ENCODE data around the gene CNTNAP2. TPM values are rescaled to one million over a fixed set of nuclear protein-coding genes. Genes with fewer than 3 reads are reported as not detected.
"Not testable (repeated sequence)": the region's sequence is repeated elsewhere in the genome, so short reads cannot be mapped to it uniquely, and the experiment has no call there.

CNTNAP2 gene
- total RNA-seq, 1 donor from 2014 or later: 2.2 TPM

DNA sequence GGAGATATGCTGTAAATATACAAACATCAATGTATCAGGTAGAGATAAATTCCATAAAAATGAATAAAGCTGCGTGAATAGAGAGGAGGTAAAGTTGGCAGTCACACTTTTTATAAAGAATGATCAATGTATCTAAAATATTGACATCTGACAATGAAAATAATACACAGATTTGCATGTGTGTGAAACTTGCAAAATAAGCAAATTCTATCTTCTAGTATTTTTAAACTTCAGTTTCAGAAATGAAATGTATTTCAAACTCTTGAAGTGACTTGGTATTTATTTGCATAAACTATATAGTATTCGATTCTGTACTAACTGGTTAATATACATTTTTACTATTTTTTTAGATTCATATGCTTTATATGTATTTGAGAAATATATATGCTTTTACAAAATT is 986.6 kb downstream of the CNTNAP2 start:
- Histone ChIP-seq H3K4me3 (no peak overlapping the region), H3K27ac (no peak overlapping the region), H3K4me1 (no peaks in the 10 kb centered on the region), H3K9me3 (no peaks in the 10 kb centered on the region), H3K27me3 (no peaks in the 10 kb centered on the region), H3K36me3 (no peaks in the 10 kb centered on the region)
- intact Hi-C loops (cut with DNase I): loop anchor here (1.0 kb wide), 1 partner anchor 30 kb away; no protein-coding TSS in a partner anchor
- TF ChIP-seq POLR2A (IDR thresholded peaks at IDR 0.05) (no peak), POLR2AphosphoS5 (IDR thresholded peaks at IDR 0.05; ENCODE audit: insufficient read depth in 1 of 2, low read depth in 1 of 2) (no peak), CTCF (IDR thresholded peaks at IDR 0.05) (no peak)
- DNase-seq (ENCODE audit: extremely low spot score in 2 of 2): no peak

GRCh38 chr7:147106746-147107145 is 990.1 kb downstream of the CNTNAP2 start:
- no peak for DNase-seq (ENCODE audit: extremely low spot score in 2 of 2)
- Histone ChIP-seq H3K4me3 (no peak overlapping the region), H3K36me3 (no peaks in the 10 kb centered on the region), H3K9me3 (no peaks in the 10 kb centered on the region), H3K27ac (no peak overlapping the region), H3K4me1 (no peaks in the 10 kb centered on the region), H3K27me3 (no peaks in the 10 kb centered on the region)
- TF ChIP-seq CTCF (IDR thresholded peaks at IDR 0.05) (no peak), POLR2AphosphoS5 (IDR thresholded peaks at IDR 0.05; ENCODE audit: insufficient read depth in 1 of 2, low read depth in 1 of 2) (no peak), POLR2A (IDR thresholded peaks at IDR 0.05) (no peak)
- intact Hi-C loops (cut with DNase I): no loop called here

DNA sequence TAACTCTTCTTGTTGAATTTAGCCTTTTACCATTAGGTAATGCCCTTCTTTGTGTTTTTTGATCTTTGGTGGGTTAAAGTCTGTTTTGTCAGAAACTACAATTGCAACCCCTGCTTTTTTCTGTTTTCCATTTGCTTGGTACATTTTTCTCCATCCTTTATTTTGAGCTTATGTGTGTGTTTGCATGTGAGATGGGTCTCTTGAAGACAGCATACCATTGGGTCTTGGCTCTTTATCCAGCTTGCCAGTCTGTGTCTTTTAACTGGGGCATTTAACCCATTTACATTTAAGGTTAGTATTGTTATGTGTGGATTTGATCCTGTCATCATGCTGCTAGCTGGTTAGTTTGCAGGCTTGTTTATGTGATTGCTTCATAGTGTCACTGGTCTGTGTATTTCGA is 997.9 kb downstream of the CNTNAP2 start:
- H3K4me3 ChIP-seq; H3K27ac ChIP-seq; intact Hi-C loops (cut with DNase I); H3K36me3 ChIP-seq; H3K9me3 ChIP-seq; H3K27me3 ChIP-seq; H3K4me1 ChIP-seq; DNase-seq (ENCODE audit: extremely low spot score in 2 of 2): not testable (repeated sequence)

GRCh38 chr7:147136352-147136751 is 1019.8 kb downstream of the CNTNAP2 start:
- intact Hi-C loops (cut with DNase I): no loop called here
- Histone ChIP-seq H3K27ac (no peak overlapping the region), H3K36me3 (no peaks in the 10 kb centered on the region), H3K4me3 (no peak overlapping the region), H3K27me3 (no peaks in the 10 kb centered on the region), H3K4me1 (no peaks in the 10 kb centered on the region), H3K9me3 (no peaks in the 10 kb centered on the region)
- no peak for TF ChIP-seq POLR2AphosphoS5 (IDR thresholded peaks at IDR 0.05; ENCODE audit: insufficient read depth in 1 of 2, low read depth in 1 of 2)
- TF ChIP-seq POLR2A (IDR thresholded peaks at IDR 0.05): no peak
- no peak for TF ChIP-seq CTCF (IDR thresholded peaks at IDR 0.05)
- no peak for DNase-seq (ENCODE audit: extremely low spot score in 2 of 2)

GRCh38 chr7:147145194-147145593 is 1028.6 kb downstream of the CNTNAP2 start:
- H3K27ac ChIP-seq: no peak overlapping the region
- H3K4me1 ChIP-seq: no peaks in the 10 kb centered on the region
- TF ChIP-seq POLR2A (IDR thresholded peaks at IDR 0.05) (no peak), POLR2AphosphoS5 (IDR thresholded peaks at IDR 0.05; ENCODE audit: insufficient read depth in 1 of 2, low read depth in 1 of 2) (no peak), CTCF (IDR thresholded peaks at IDR 0.05) (no peak)
- no peaks in the 10 kb centered on the region for H3K9me3 ChIP-seq
- H3K27me3 ChIP-seq: no peaks in the 10 kb centered on the region
- intact Hi-C loops (cut with DNase I): no loop called here
- DNase-seq (ENCODE audit: extremely low spot score in 2 of 2): no peak
- no peak overlapping the region for H3K4me3 ChIP-seq
- no peaks in the 10 kb centered on the region for H3K36me3 ChIP-seq

DNA sequence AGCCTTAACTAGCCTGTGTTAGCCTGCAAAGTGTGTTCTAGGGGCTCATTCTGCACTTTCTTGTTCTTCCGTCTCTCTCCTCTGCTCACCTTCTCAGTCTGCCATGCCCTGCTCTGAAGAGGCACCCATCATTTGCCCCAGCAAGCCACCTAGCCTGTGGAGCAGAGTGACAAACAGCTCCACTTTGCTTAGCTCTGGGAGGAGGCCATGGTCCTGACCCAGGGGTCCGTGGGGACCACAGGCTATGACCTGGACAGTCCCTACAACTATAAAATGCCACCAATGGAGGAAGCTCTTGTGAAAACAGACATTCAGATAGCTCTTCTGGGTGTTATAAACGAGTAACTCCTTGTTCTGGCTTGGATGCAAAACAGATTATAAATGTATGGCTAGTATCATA is 1029.6 kb downstream of the CNTNAP2 start:
- TF ChIP-seq POLR2A (IDR thresholded peaks at IDR 0.05) (no peak), POLR2AphosphoS5 (IDR thresholded peaks at IDR 0.05; ENCODE audit: insufficient read depth in 1 of 2, low read depth in 1 of 2) (no peak), CTCF (IDR thresholded peaks at IDR 0.05) (no peak)
- DNase-seq (ENCODE audit: extremely low spot score in 2 of 2): no peak
- no peaks in the 10 kb centered on the region for H3K9me3 ChIP-seq
- H3K4me1 ChIP-seq: no peaks in the 10 kb centered on the region
- no peaks in the 10 kb centered on the region for H3K36me3 ChIP-seq
- no peak overlapping the region for H3K4me3 ChIP-seq
- no peak overlapping the region for H3K27ac ChIP-seq
- intact Hi-C loops (cut with DNase I): no loop called here
- no peaks in the 10 kb centered on the region for H3K27me3 ChIP-seq
